HG03103 (cell line): Measurements from ENCODE around the gene UBQLN4.
"Not testable (repeated sequence)": the region's sequence is repeated elsewhere in the genome, so short reads cannot be mapped to it uniquely, and the experiment has no call there.

Experiments used
- ATAC-seq: cut with Tn5 transposase; IDR thresholded peaks from one replicate; pipeline ENCODE4 v1.9.1; 2021; ENCODE audit warnings: low read depth; ENCODE audit not compliant: unreplicated experiment

The UBQLN4 gene

GRCh38 chr1:156081180-156081916 lies 27.8 kb upstream of the UBQLN4 start:
- no peak for ATAC-seq

- ATAC-seq, result no peak
Observed at GRCh38 chr1:156080863-156081179, 27.2 kb upstream of the UBQLN4 start.

GRCh38 chr1:156080241-156080862 lies 26.8 kb upstream of the UBQLN4 start:
- no peak for ATAC-seq

- ATAC-seq, result no peak
Observed at GRCh38 chr1:156079762-156080161, 26.2 kb upstream of the UBQLN4 start.

GRCh38 chr1:156078728-156079127 lies 25.1 kb upstream of the UBQLN4 start:
- ATAC-seq, result no peak

GRCh38 chr1:156077430-156077760 lies 23.8 kb upstream of the UBQLN4 start:
- no peak for ATAC-seq

- ATAC-seq, result peak; percentile 66
Observed at GRCh38 chr1:156076609-156077429, 23.2 kb upstream of the UBQLN4 start.

- no peak for ATAC-seq
Observed at GRCh38 chr1:156075775-156076204, 22.2 kb upstream of the UBQLN4 start.

- no peak for ATAC-seq
Observed at GRCh38 chr1:156075162-156075561, 21.6 kb upstream of the UBQLN4 start.

GRCh38 chr1:156074661-156075060 lies 21.1 kb upstream of the UBQLN4 start:
- no peak for ATAC-seq

- ATAC-seq, result no peak
Observed at GRCh38 chr1:156073740-156074139, 20.1 kb upstream of the UBQLN4 start.

- ATAC-seq, result no peak
Observed at GRCh38 chr1:156073110-156073687, 19.6 kb upstream of the UBQLN4 start.

GRCh38 chr1:156072251-156072650 lies 18.7 kb upstream of the UBQLN4 start:
- no peak for ATAC-seq

GRCh38 chr1:156071332-156071816 lies 17.8 kb upstream of the UBQLN4 start:
- not testable (repeated sequence) for ATAC-seq

GRCh38 chr1:156070548-156070947 lies 16.9 kb upstream of the UBQLN4 start:
- no peak for ATAC-seq

GRCh38 chr1:156069490-156070455 lies 16.2 kb upstream of the UBQLN4 start:
- no peak for ATAC-seq

GRCh38 chr1:156067262-156067661 lies 13.7 kb upstream of the UBQLN4 start:
- no peak for ATAC-seq

GRCh38 chr1:156065871-156066270 lies 12.3 kb upstream of the UBQLN4 start:
- ATAC-seq, result no peak

GRCh38 chr1:156065212-156065611 lies 11.6 kb upstream of the UBQLN4 start:
- ATAC-seq, result no peak

GRCh38 chr1:156064615-156065014 lies 11.0 kb upstream of the UBQLN4 start:
- ATAC-seq, result no peak
